Ishikawa (cell line): Measurements from ENCODE around the gene IDI2.

Experiments used
- CEBPB ChIP-seq: IDR thresholded peaks from 2 replicates; pipeline ENCODE4 v1.6.1; 2012
- CREB1 ChIP-seq: IDR thresholded peaks from 2 replicates; pipeline ENCODE4 v1.6.1; 2012; ENCODE audit warnings: low read depth
- EGR1 ChIP-seq: IDR thresholded peaks from 2 replicates; pipeline ENCODE4 v1.6.1; 2012
- EP300 ChIP-seq: IDR thresholded peaks from 2 replicates; pipeline ENCODE4 v1.6.1; 2012; ENCODE audit warnings: borderline replicate concordance
- MAX ChIP-seq: IDR thresholded peaks from 2 replicates; pipeline ENCODE4 v1.6.1; 2012
- RAD21 ChIP-seq: IDR thresholded peaks from 2 replicates; pipeline ENCODE4 v1.6.1; 2012; ENCODE audit warnings: low read depth
- TCF12 ChIP-seq: IDR thresholded peaks from 2 replicates; pipeline ENCODE4 v1.6.1; 2012; ENCODE audit warnings: low read depth
- TEAD4 ChIP-seq: IDR thresholded peaks from 2 replicates; pipeline ENCODE4 v1.6.1; 2012
- YY1 ChIP-seq: IDR thresholded peaks from 2 replicates; pipeline ENCODE4 v1.6.1; 2012; ENCODE audit warnings: low read depth
- ZBTB7A ChIP-seq: IDR thresholded peaks from 2 replicates; pipeline ENCODE4 v1.6.1; 2012; ENCODE audit warnings: low read depth
- TF ChIP-seq, protein P1 (sequence below): IDR thresholded peaks from 2 replicates; pipeline ENCODE4 v1.6.1; 2012; ENCODE audit warnings: low read depth, mild to moderate bottlenecking
- TF ChIP-seq, protein P2 (sequence below): IDR thresholded peaks from 2 replicates; pipeline ENCODE4 v1.6.1; 2012

DNA sequence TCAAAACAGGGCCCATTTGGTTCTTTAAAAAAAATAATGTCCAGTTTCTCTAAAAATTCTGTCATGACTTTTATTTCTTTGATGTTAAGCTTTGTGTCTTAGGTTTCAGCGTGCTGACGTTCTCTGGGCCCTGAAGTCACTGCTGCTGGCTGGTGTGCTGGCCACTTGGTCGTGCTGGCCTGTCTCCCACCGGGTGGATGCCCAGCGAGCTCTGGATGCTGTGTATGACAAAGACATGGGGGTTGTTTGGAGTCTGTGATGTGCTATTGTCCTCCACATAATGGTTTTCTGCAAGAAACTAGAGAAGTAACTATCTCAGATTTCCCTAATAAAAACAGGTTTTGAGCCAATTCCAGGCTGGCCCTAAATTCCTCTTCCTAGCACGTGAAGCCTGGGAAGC lies 9.5 kb upstream of the IDI2 start:
- no peak for TF ChIP-seq TEAD4
- TF ChIP-seq RAD21 = no peak
- no peak for TF ChIP-seq EGR1
- TF ChIP-seq EP300 = no peak
- no peak for TF ChIP-seq MAX
- no peak for TF ChIP-seq ZBTB7A
- TF ChIP-seq, protein P1, sequence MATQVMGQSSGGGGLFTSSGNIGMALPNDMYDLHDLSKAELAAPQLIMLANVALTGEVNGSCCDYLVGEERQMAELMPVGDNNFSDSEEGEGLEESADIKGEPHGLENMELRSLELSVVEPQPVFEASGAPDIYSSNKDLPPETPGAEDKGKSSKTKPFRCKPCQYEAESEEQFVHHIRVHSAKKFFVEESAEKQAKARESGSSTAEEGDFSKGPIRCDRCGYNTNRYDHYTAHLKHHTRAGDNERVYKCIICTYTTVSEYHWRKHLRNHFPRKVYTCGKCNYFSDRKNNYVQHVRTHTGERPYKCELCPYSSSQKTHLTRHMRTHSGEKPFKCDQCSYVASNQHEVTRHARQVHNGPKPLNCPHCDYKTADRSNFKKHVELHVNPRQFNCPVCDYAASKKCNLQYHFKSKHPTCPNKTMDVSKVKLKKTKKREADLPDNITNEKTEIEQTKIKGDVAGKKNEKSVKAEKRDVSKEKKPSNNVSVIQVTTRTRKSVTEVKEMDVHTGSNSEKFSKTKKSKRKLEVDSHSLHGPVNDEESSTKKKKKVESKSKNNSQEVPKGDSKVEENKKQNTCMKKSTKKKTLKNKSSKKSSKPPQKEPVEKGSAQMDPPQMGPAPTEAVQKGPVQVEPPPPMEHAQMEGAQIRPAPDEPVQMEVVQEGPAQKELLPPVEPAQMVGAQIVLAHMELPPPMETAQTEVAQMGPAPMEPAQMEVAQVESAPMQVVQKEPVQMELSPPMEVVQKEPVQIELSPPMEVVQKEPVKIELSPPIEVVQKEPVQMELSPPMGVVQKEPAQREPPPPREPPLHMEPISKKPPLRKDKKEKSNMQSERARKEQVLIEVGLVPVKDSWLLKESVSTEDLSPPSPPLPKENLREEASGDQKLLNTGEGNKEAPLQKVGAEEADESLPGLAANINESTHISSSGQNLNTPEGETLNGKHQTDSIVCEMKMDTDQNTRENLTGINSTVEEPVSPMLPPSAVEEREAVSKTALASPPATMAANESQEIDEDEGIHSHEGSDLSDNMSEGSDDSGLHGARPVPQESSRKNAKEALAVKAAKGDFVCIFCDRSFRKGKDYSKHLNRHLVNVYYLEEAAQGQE = no peak
- no peak for TF ChIP-seq CEBPB
- no peak for TF ChIP-seq CREB1
- no peak for TF ChIP-seq TCF12
- TF ChIP-seq YY1 = no peak
- TF ChIP-seq, protein P2, sequence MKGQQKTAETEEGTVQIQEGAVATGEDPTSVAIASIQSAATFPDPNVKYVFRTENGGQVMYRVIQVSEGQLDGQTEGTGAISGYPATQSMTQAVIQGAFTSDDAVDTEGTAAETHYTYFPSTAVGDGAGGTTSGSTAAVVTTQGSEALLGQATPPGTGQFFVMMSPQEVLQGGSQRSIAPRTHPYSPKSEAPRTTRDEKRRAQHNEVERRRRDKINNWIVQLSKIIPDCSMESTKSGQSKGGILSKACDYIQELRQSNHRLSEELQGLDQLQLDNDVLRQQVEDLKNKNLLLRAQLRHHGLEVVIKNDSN = no peak
